Measurements from ENCODE around the gene PDE11A.
"Not testable (repeated sequence)": the region's sequence is repeated elsewhere in the genome, so short reads cannot be mapped to it uniquely, and the experiment has no call there.

The PDE11A gene

DNA sequence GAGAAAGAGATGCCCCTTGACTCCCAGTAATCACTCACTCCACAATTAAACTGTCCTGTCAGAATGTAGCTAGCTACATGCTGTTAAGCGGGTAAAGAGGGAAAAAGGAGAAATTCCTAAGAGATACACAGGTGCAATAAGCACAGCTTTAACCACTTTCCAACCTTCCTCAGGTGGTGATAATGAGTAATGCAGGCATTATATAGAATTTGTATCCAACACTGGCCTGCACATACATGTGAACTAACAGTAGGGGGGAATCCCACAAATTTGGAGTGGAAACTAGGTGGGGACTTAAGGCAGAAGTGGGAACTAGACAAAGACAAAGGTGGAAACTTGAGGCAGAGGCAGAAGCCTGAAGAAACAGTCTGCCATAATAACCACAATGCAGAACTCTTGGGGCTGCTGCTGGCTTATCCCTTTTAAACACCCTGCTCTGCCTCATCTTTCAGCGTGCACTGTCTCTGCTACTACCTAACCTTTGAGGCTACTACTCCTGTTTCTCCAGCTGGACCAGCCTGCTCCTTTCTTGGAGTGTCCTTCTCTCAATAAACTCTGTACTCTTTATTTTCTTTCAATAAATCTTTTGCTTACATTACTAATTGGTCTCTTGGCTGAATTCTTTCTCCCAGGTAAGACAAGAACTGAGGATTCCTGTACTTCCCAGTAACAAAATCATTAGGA is 259.7 kb downstream of the PDE11A start:
- DNase-seq: no peak

- no peak for DNase-seq
Measured at GRCh38 chr2:177810906-177811305, 261.7 kb downstream of the PDE11A start.

GRCh38 chr2:177808984-177809809 is 263.4 kb downstream of the PDE11A start:
- no peak for DNase-seq

DNA sequence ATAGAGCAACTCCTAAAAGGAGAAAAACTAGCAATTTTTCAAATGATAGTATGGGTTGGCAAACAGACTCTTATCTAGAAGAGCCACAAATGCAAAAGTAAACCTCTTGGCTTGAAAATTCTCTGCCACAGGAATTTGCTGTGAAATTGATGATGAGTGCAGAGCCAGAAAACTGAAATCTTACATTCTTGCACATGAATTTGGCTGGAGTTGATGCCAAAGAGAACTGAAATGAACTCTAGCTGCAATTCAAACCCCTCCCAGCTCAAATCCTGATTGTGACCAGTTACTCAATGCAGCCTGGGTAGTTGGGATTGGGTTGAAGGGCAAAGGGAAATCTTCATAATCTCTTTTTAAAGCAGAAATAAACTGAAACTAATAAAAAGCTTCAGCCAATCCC is 266.6 kb downstream of the PDE11A start:
- no peak for DNase-seq

DNA sequence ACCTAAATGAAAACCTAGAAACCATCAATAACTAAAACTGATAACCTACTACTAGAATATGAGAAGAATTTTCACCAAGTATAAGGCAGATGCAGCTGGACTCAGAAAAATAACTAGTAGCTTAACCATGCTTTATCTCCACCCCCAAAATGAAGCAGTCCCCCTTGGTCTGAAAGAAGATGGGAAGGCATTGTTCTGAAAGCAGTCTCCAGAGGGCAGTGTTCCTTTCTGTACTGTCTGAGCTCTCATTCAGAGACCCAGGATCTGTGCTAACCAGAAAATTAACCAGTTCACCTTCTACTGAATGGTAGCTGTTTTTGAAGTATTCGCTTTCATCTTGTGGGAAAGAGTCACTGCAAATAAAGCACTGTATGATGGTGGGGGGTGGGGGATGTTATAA is 273.0 kb downstream of the PDE11A start:
- peak; percentile 2 for DNase-seq

GRCh38 chr2:177797808-177798207 is 274.8 kb downstream of the PDE11A start:
- no peak for DNase-seq

- DNase-seq: no peak
Measured at GRCh38 chr2:177796654-177797415, 275.7 kb downstream of the PDE11A start.

GRCh38 chr2:177796011-177796410 is 276.6 kb downstream of the PDE11A start:
- DNase-seq: no peak

DNA sequence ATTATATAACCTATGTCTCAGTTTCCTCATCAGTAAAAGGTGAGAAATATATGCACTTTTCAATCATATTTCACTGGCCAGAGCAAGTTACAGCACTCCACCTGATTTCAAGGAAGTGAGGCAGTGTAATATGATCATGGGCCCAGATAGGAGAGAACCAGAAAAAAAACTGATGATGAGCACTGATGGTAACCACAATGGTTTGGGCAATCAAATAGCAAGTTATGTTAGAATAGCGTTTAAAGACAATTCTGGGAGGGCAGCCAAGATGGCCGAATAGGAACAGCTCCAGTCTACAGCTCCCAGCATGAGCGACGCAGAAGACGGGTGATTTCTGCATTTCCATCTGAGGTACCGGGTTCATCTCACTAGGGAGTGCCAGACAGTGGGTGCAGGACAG is 287.4 kb downstream of the PDE11A start:
- not testable (repeated sequence) for DNase-seq

- no peak for DNase-seq
Measured at GRCh38 chr2:177784745-177785067, 287.9 kb downstream of the PDE11A start.

GRCh38 chr2:177783835-177784744 is 288.5 kb downstream of the PDE11A start:
- peak; percentile 23 for DNase-seq

DNA sequence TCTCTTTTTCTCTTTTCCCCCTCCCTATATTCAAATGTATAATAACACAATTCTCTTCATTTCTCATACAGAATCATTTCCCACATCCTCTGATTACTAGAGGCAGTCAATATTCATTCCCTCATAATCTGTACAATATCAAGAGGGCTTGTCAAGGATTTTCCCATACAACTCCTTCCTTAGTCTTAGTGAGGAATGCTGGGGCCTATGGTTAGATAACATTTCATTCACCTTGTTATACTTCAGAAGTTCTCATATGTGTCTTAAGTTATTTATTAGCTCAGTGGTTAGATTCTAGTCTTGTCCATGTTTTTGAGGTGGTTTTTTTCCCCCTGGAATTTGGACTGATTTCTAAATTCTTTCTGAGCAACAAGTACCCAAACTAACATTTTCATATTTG is 289.5 kb downstream of the PDE11A start:
- DNase-seq: no peak

- DNase-seq: no peak
Measured at GRCh38 chr2:177782613-177783012, 290.0 kb downstream of the PDE11A start.

- no peak for DNase-seq
Measured at GRCh38 chr2:177778472-177778871, 294.1 kb downstream of the PDE11A start.

DNA sequence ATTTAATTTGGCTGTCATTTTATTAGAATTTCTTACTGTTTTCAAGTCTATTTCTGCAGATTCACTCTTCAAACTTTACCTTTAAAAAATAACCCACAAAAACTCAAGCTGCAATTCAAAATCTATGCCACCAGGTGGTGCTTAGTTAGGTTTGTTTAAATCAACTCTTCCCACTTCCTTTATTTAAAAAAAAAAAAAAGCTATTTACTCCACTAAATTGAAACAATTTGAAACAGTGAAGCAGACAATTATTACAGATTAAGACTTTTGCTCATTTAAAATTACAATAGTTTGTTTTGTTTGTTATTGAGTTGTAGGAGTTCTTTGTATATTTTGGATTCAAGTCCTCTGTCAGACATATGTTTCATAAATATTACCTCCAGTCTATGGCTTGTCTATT is 300.0 kb downstream of the PDE11A start:
- no peak for DNase-seq

DNA sequence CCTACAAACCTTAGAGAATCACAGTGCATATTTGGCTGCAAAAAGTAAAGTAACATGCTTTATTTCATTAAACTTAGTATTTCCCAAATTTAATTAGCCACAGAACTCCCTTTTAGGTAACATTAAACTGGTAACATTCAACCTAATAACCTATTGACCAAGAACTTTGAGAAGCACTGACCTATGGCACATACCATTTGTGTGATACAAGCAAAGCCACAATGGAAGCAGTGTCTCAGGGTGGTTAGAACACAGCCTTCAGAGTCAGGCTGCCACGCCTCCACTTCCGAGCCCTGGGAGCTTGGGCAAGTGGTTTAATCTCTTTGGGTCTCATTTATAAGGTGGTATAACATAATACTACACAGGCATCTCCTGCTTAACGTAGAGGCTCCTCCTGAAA is 301.4 kb downstream of the PDE11A start:
- no peak for DNase-seq

DNA sequence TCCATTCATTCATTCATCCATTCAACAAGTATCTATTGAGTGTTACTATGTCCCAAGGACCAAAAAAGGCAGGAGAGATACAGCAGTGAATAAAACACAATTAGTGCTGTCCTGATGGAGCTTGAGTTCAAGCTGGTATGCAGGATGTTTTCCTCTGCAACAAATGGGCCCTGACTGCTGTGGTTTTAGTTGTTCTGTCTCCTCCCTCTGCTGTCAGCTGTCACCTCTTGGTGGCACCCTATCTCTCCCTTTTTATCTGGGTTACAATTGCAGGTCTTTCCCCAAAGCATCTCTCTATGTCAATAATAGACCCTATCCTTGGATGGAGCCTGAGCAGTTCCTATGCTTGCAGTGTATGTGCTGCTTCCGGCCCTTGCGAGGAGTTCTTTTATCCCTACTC is 304.8 kb downstream of the PDE11A start:
- DNase-seq: no peak

DNA sequence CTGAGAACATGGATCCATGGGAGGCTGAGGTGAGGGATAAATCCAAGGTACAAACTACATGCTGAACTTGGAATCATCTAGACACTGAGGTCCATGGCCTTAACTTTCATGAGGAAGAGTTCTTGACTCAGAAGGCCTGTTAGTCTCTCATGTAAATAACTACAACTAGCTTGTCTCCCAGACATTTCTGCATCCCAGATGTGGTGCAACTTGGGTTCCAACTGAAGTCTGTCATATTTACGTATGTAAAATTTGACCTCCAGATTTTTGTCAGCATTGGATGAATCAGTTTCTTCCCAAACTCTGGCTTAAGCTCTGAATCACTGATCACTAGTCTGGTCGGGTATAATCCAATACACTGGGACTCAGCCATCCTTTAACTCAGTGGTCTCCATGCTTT is 306.9 kb downstream of the PDE11A start:
- no peak for DNase-seq

GRCh38 chr2:177763531-177764265 is 308.9 kb downstream of the PDE11A start:
- peak; percentile 56 for DNase-seq

DNA sequence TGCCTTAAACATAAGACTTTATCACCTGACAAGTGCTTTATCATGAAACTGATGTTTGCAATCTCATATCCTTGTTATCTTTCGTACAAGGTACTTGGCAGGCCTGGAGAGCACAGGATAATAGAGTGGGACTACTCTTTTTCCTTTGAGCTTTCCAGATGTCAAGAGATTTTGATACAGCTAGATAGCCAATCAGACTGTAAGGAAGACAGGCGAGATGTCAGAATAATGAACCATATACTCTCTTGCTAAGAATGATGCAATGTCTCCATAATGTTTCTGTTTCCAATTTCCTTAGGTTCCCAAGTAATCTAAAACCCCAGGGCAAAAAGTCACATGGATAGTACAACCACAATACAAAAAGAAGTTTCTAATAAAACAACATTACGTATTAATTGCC is 313.1 kb downstream of the PDE11A start:
- DNase-seq: no peak

- DNase-seq: peak; percentile 13
Measured at GRCh38 chr2:177758591-177759371, 313.8 kb downstream of the PDE11A start.

Measured in GDM1 (cell line).